ENCODE data around the gene RTKN. TPM values are rescaled to one million over a fixed set of nuclear protein-coding genes. Genes with fewer than 3 reads are reported as not detected.

The RTKN gene
- total RNA-seq, 1 experiment from 2014 or later = 87.1 TPM

GRCh38 chr2:74464406-74464805 is 22.7 kb upstream of the RTKN start:
- Histone ChIP-seq H2BK120ac (ENCODE audit: low read depth, low read length, poor library complexity, severe bottlenecking) (no peak overlapping the region), H2AK5ac (ENCODE audit: insufficient read length, low read length) (no peak overlapping the region), H2BK12ac (ENCODE audit: insufficient read length, low read depth, low read length) (no peak overlapping the region), H3K9ac (ENCODE audit: extremely low read depth, insufficient read length, low read length) (peak overlapping the region; percentile 35), H3K79me2 (ENCODE audit: insufficient read depth, low read length) (no peaks in the 10 kb centered on the region; the same call in 1 of the 2 replicates), H2BK5ac (ENCODE audit: insufficient read length, low read length) (no peak overlapping the region), H4K5ac (ENCODE audit: insufficient read length, low read depth, low read length) (no peak overlapping the region), H3K4me1 (ENCODE audit: insufficient read depth, low read length) (peaks cover under 1% of the 10 kb centered on the region; the same call in 1 of the 2 replicates), H3K56ac (ENCODE audit: insufficient read length, low read depth, low read length) (no peak overlapping the region), H3T11ph (ENCODE audit: low read length) (no peak overlapping the region), H3K4me2 (ENCODE audit: insufficient read depth, insufficient read length, low read length) (peak overlapping the region; percentile 44), H3K9me3 (ENCODE audit: control insufficient read depth, low read depth, low read length) (no peaks in the 10 kb centered on the region), H4K20me1 (ENCODE audit: control insufficient read depth, insufficient read depth, insufficient read length) (peaks cover 2% of the 10 kb centered on the region), H3K18ac (ENCODE audit: insufficient read length, low read depth, low read length) (no peak overlapping the region), H3K14ac (ENCODE audit: insufficient read depth, low read length) (no peak overlapping the region; the same call in 1 of the 2 replicates), H4K91ac (ENCODE audit: insufficient read length, low read depth, low read length) (no peak overlapping the region), H2AFZ (ENCODE audit: low read length) (no peak overlapping the region), H3K23me2 (ENCODE audit: insufficient read length, low read depth, low read length, poor library complexity, severe bottlenecking) (no peaks in the 10 kb centered on the region), H3K27me3 (ENCODE audit: insufficient read depth, low read length) (no peaks in the 10 kb centered on the region), H2BK20ac (ENCODE audit: low read depth, low read length, poor library complexity, severe bottlenecking) (no peak overlapping the region), H3K23ac (ENCODE audit: insufficient read length, low read depth, low read length) (no peak overlapping the region), H4K8ac (replicated peaks; ENCODE audit: insufficient read length, low read depth, low read length) (no peak overlapping the region), H2BK15ac (ENCODE audit: low read depth, low read length) (no peak overlapping the region), H3K79me1 (ENCODE audit: insufficient read depth, low read depth, low read length, poor library complexity, severe bottlenecking) (peaks cover 4% of the 10 kb centered on the region), H3K4ac (ENCODE audit: low read depth, low read length) (no peak overlapping the region), H3K27ac (ENCODE audit: insufficient read length, low read depth, low read length) (no peak overlapping the region)
- no peak for TF ChIP-seq CTCF (conservative IDR thresholded peaks at IDR 0.05)
- no peaks in the 10 kb centered on the region for H3K27me3 Mint-ChIP-seq (ENCODE audit: low read depth)
- H3K4me3 Mint-ChIP-seq = peak overlapping the region; percentile 95 to 98
- no peak overlapping the region; a peak in 1 of 7 replicates for H3K27ac Mint-ChIP-seq
- peaks cover 10 to 29% (median 24%) of the 10 kb centered on the region in 3 experiments; a peak in 6 of 7 replicates for H3K36me3 Mint-ChIP-seq (ENCODE audit: insufficient read depth in 1 of 3, low read depth in 3 of 3)
- WGBS (ENCODE audit: extremely low coverage, insufficient read length, low lambda C conversion rate) = no CpG with 5 or more reads among the region's 13 CpGs
- peaks cover 9 to 13% of the 10 kb centered on the region in 2 experiments for H3K4me1 Mint-ChIP-seq
- H3K9me3 Mint-ChIP-seq = no peaks in the 10 kb centered on the region
- DNase-seq = no peak
